ENCODE measurements around the gene RAVER2.

Gene RAVER2

DNA sequence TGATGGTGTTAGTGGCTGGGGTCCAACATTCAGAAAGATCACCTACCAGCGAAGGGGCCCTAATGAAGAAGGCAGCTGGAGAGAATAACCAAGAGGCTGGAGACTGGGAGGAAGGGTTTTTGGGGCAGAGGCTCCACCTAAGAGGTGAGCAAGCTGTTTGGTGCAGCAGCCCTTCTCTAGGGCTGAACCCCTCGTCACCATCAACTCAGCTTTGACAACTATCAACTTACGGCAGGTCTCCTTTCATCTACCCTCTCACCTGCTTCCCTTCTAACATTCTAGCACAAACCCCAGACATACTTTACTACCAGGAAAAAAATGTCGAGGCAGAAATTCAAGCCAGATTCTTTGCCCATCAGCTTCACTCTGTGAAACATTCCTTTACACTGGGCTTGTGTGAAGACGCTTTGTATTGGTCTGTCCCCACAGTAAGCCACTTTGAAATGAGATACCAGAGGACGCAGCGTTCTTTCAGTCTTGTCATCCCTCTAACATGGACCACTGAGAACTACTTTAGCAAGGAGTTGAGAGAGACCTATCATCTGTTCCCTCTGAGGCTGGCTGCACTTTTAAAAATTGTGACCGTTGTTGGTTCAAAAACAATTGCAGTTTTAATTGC, 84.6 kb downstream of the RAVER2 start:
- TF ChIP-seq, protein P1, sequence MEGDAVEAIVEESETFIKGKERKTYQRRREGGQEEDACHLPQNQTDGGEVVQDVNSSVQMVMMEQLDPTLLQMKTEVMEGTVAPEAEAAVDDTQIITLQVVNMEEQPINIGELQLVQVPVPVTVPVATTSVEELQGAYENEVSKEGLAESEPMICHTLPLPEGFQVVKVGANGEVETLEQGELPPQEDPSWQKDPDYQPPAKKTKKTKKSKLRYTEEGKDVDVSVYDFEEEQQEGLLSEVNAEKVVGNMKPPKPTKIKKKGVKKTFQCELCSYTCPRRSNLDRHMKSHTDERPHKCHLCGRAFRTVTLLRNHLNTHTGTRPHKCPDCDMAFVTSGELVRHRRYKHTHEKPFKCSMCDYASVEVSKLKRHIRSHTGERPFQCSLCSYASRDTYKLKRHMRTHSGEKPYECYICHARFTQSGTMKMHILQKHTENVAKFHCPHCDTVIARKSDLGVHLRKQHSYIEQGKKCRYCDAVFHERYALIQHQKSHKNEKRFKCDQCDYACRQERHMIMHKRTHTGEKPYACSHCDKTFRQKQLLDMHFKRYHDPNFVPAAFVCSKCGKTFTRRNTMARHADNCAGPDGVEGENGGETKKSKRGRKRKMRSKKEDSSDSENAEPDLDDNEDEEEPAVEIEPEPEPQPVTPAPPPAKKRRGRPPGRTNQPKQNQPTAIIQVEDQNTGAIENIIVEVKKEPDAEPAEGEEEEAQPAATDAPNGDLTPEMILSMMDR (IDR thresholded peaks at IDR 0.05; ENCODE audit: borderline replicate concordance, insufficient read depth, low read depth, low read length) = no peak
- H3K4me3 ChIP-seq (ENCODE audit: low read depth, low read length) = no peak overlapping the region

DNA sequence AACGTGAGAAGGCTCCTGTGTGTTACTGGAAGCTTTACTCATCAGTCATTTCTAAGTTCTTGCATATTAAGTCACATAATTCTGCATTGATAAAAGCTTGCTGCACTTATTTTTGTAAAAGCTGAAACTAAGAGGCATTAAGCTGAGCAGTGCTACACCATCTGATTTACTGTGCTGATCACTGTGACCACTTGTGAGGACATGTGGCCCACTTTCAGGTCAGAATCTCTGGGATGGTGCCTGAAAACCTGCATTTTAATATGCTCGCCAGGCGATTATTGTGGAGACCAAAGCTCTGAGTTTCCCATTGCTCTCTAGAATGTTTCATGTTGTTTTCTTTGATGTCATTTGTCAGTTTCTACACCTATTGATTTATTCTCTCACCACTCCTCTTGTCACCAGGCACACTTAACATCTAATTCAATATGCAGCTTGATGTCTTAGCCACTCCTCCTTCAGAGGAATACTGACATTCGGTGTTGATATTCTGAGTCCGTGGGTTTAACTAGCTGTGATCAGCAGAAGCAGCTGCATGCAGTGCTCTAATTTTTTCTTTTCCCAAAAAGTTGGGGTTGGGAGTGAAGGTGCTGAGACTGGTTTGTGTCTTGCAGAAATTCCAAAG, 85.3 kb downstream of the RAVER2 start:
- TF ChIP-seq, protein P1 (IDR thresholded peaks at IDR 0.05; ENCODE audit: borderline replicate concordance, insufficient read depth, low read depth, low read length) = no peak
- no peak overlapping the region for H3K4me3 ChIP-seq (ENCODE audit: low read depth, low read length)

DNA sequence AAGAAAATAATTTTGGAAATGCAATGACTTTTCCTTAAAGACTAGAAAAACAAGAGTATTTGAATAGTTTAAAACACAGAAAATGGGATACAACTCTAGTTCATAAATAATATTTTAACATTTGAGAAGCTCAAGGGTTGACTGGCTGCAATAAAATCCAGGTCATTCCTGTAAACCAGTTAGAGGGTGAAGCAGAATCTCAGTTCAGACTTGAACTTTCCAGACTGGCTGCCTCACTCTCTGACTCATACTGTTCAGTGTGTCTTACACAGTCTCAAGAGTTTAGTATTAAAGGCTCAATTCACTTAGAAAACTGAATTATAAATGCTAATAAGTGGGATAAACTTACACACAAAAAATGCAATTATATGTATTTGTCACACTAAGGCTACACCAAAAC, 89.9 kb downstream of the RAVER2 start:
- H3K4me3 ChIP-seq (ENCODE audit: low read depth, low read length) = no peak overlapping the region
- TF ChIP-seq, protein P1 (IDR thresholded peaks at IDR 0.05; ENCODE audit: borderline replicate concordance, insufficient read depth, low read depth, low read length) = no peak

DNA sequence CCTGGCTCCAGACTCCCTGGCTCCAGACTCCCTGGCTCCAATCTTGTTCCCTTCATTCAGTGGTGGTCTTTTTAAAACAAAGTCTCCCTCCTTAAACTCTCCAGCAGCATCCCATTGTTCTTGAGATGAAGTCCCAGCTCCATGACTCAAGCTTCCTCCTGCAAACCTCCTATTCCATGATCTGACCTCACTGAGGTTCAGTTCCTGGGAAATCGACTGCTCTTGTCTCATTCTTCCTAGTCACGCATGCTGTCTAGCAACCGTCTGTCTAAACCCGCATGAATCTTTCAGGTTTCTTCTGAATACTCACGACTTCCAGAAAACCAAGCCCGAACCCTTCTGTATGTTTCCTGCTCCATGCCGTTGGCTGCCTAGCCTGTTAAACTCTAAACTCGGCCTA, 91.9 kb downstream of the RAVER2 start:
- H3K4me3 ChIP-seq (ENCODE audit: low read depth, low read length) = no peak overlapping the region
- TF ChIP-seq, protein P1 (IDR thresholded peaks at IDR 0.05; ENCODE audit: borderline replicate concordance, insufficient read depth, low read depth, low read length) = no peak

DNA sequence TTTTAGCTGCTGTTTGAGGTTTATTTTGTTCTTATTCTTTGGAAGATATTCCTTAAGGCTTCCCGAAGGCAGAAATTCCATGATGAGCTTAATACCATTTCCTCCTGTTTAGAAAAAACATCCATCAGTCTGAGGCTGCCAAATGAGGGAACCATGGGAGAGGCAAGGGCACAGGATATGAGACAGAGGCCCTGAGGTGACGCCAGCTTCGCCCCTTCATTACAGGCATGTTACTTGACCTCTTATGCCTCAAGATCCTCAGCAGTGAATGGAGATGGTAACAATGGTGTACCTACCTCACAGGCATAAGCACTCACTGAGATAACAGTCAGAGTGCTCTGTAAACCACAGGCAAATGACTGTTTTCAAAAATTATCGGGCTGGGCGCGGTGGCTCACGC, 93.6 kb downstream of the RAVER2 start:
- no peak overlapping the region for H3K4me3 ChIP-seq (ENCODE audit: low read depth, low read length)
- TF ChIP-seq, protein P1 (IDR thresholded peaks at IDR 0.05; ENCODE audit: borderline replicate concordance, insufficient read depth, low read depth, low read length) = no peak

DNA sequence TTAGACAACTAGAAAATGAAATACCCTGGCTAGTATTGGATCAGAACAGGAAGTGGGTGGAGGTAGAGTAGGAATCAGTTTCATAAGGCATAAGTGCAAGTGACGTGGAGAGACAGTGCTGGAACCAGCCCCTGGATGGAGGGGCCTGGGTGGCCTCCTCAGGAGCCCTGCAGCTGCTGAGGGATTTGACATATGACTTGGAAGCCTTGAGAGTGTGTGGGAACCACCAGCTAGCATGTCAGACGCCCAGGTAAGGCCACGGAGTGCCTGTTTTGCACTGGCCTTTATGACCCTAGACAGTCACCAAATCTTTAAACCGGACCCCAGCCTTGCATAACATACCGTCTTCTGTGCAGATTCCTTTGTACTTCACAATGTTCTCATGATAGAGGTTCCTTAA, 94.4 kb downstream of the RAVER2 start:
- TF ChIP-seq, protein P1 (IDR thresholded peaks at IDR 0.05; ENCODE audit: borderline replicate concordance, insufficient read depth, low read depth, low read length) = no peak
- H3K4me3 ChIP-seq (ENCODE audit: low read depth, low read length) = no peak overlapping the region

DNA sequence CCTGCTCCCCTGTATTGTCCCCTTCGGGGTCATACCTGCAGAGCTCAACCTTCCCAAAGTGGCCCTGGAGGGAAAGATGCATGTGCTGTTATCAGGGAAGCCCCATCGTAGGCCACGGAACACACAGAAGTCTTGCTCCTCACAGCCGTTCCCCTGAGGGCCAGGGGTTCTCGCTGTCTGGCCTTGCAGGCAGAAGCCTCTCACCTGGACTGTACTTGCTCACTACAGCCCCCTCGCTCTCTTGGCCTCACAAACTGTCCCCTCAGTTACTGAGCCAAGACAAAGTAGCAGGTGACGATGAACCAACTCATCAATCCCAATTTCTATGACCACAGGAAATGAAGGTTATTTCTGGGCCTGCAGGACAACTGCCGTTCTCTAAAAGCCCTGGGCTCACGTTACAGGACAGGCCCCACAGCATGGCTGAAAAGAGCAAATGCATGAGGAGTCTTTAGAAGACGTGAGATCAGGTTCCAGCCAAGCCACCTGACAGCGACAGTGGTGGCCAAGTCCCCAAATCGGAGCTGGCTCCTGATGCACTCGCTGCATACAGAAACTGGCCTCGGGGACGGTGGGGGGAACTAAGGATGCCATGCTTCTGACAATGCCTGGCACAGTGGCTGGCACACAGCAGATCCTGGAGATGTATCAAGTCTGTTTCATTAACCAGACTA, 95.0 kb downstream of the RAVER2 start:
- TF ChIP-seq, protein P1 (IDR thresholded peaks at IDR 0.05; ENCODE audit: borderline replicate concordance, insufficient read depth, low read depth, low read length) = no peak
- H3K4me3 ChIP-seq (ENCODE audit: low read depth, low read length) = no peak overlapping the region

Measured in GM12875 (cell line).